HG03025 (cell line): Measurements from ENCODE around the gene SYTL3.
"Not testable (repeated sequence)": the region's sequence is repeated elsewhere in the genome, so short reads cannot be mapped to it uniquely, and the experiment has no call there.

Experiments
- ATAC-seq: cut with Tn5 transposase; IDR thresholded peaks from one replicate; pipeline ENCODE4 v1.9.1; 2021; ENCODE audit warnings: mild to moderate bottlenecking, moderate library complexity; ENCODE audit not compliant: unreplicated experiment, low FRiP score

Gene SYTL3

GRCh38 chr6:158638324-158638854, 11.5 kb upstream of the SYTL3 start:
- ATAC-seq, result no peak

DNA sequence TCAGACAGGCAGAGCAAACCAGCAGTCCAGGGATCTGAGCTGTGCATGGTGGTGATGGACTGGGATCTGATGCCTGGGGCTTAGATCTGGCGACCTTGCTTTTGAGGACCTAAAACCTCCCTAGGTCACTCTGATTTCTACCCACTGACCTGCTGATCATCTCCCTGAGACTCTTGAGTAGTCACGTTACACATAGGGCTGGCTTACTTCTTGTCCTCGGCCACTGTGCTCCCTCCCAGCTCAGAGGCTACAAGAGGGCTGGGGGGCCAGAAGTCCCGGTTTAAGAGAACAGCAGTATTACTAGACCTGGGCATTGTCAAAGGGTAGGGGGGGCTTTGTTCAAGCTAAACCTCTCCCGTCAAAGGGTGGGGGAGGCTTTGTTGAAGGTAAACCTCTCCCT, 10.8 kb upstream of the SYTL3 start:
- ATAC-seq, result no peak

GRCh38 chr6:158640519-158640918, 9.3 kb upstream of the SYTL3 start:
- ATAC-seq, result no peak

GRCh38 chr6:158642097-158642601, 7.7 kb upstream of the SYTL3 start:
- ATAC-seq, result no peak

- ATAC-seq, result no peak
Measured at GRCh38 chr6:158643836-158644230, 6.0 kb upstream of the SYTL3 start.

DNA sequence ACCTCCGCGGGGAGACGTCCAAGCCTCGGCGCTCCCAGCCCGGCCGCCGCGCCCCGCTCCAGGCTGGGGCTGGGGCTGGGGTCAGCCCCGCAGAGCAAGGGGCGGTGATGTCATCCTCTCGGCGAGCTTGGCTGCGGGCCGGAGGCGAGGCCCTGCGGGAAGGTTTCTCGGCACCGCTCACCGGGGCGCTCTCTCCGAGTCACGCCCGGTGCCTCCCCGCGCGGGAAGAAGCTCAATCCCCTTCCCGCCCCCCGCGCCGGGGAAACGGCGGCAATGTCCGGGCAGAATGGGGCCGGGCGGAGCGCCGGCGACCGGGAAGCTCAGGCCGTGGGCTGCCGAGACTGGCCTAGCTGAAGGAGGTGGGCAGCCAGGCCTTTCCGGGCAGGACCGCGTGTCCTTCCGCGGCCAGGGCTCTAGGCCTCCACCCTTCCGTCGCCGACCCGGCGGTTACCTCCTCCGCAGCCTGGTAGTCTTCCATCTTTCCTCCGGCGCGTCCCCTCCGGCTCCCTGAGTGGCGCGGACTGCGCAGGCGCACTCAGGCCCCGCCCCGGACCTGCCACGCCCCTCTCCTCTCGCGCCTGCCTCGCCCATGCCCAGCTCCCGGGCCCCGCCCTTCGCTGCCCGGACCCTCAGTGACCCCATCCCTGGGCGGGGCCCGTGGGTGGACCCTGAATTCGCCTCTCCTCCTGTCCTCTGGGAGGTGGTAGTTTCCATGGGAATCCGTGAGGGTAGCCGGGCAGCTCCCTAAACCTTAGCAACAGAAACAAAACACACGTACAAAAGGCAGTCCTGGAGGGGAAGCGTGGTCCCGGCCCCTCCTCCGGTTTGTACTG, 5.4 kb upstream of the SYTL3 start, which contains the start of gene DYNLT1:
Gene DYNLT1, minus strand, starts transcription at position 513 of the 833 bp plus-strand sequence. Its CDS starts 35 bp downstream, at position 478.
- ATAC-seq, result peak; percentile 66

DNA sequence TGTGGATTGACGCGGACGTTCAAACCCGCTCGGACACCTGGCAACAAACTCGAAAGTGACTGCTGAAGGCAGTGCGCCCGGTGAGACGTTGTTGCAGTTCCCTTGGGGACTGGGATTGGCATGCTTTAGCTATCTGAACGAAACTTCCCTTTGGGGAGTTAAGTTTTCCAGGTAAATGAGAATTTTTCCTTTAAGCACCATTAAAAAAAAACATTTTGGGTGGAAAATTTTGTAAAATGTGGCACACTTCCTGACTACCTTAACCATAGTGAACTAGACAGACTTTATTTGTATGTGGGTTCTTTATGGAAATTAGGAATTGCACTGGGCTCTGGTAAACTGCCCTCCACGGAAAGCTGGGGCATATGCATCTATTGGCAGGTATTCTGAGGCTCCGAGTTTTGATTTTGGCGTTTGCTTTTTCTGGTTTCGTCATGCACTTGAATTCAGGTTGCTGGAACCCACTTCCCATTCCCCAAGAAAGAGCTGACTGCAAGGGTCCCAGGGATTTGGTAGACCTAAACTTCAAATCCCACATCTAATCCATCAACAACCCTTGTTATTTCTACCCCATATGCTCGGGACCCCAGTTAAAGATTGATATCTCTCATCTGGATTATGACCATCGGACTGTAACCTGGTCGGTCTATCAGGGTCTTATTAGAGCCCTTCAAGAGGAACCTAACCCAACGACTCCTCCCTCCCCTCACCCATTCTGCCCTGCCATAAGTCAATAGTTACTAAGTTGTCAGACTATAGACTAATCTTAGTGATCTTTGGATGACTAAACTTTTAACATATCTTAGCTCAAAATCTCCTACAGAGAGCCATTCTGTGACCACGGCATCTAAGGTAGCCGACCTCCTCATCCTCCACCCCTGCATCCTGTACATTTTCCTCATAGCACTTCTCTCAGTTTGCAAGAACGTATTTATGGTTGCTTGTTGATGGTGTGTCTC, 4.5 kb upstream of the SYTL3 start:
- ATAC-seq, result no peak

GRCh38 chr6:158646023-158646910, 3.6 kb upstream of the SYTL3 start:
- ATAC-seq, result no peak

DNA sequence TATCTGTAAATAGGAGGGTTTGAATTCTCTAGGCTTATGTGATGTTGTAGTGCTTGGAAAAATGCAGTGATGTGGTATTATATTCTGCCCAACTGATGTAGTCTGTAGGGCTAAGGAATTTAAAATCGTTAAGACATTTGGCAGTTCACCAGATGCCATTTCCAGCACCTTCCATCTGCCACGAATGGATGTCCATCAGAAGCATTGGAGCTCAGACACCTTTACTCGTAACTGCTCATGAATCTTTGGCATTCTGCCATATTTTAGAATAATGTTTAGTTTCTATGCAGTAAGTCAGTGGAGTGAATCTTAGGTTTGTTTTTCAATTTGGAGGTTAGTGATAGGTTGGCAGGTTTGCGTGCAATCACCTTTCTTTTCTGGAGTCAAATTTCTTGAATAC, 2.4 kb upstream of the SYTL3 start:
- ATAC-seq, result no peak

DNA sequence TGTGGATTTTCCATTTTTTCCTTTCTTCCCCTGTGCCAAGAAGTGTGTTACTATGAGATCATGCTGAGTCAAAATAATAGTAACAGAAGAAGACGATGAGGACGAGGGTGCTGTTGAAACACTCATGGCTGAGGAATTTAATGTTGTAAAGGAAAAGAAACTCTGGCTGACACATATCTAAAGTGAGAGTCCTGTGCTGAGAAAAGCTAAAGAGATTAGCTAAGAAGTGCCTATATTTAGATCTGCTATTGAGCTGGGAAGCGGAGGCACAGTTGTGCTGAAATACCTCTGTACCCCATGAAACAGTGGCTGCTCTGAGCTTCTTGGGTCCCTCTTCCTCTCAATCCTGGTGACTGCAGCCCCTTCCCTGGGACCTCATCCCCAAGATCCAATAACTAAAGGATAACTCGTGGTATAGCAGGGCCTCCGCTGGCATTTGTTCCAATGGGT, 1.1 kb upstream of the SYTL3 start:
- peak; percentile 38 for ATAC-seq

- ATAC-seq, result not testable (repeated sequence)
Measured at GRCh38 chr6:158651981-158652737, 2.3 kb downstream of the SYTL3 start.

DNA sequence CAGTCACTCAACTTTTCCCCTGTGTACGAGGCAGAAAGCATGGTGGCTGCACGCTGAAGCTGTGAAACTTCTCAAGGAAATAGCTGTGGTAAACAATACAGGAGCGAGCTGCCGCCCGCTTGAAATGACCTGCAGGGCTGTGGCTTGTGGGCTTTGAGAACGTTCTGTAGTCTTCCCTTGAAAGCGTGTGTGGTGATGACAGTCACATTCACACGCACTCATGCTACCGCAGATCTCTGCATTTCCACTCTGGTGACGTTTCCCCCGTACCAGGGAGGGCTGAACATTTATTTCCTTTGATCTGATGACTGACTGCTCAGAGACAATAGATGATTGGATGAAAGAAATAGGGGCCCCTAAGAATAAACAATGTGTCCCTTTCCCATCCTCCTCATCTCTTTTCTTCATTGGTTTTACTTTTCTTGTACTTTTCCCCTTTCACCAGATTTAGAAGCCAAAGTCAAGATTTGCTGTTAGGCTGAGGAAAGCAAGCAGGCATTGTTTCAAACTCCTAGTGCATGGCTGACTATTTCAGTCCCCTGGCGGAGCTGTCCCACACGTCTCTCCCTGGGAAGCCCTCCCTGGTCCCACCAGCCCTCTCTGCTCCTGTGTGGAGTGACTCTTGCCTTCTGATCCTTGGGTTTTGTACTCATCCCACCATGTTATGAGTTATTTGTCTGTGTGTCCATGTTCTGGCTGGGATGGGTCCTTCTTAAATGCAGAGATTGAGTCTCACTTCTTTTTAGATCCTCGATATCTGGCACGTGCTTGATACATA, 3.9 kb downstream of the SYTL3 start:
- no peak for ATAC-seq

GRCh38 chr6:158654498-158654897, 4.6 kb downstream of the SYTL3 start:
- ATAC-seq, result no peak

DNA sequence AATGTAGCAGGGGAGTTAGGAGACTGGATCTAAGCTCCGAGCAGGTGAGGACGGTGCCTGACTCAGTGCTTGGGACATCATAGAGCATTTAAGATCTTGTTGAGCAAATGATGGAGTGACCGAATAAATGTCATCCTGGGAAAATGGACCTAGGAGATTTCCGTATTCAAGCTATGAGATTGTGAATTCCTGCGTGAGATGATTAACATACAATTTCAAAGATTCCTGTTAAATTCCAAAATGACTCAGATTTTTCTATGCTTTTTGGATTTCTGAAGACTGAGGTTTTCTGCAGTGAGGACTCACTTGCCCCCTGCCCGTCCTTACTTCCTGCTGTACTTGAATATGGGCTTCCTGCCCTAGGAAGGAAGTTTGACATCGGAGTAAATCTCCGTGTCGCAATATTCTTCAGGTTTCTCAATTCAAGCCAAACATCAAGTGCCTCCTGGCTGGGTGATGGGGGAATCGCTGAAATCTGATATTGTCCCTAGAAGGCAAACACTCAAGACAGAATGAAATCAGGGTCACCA, 5.2 kb downstream of the SYTL3 start:
- ATAC-seq, result no peak

- ATAC-seq, result no peak
Measured at GRCh38 chr6:158655569-158656450, 6.0 kb downstream of the SYTL3 start.

GRCh38 chr6:158656986-158657385, 7.1 kb downstream of the SYTL3 start:
- not testable (repeated sequence) for ATAC-seq

- ATAC-seq, result no peak
Measured at GRCh38 chr6:158660333-158660754, 10.5 kb downstream of the SYTL3 start.
